Spleen (tissue), 11 donors: ENCODE results near the gene FGF14. TPM values are rescaled to one million over a fixed set of nuclear protein-coding genes. Genes with fewer than 3 reads are reported as not detected.

Experiments
- DNase-seq: peaks from one replicate; pipeline ENCODE4 v3.0.0-alpha.2; 2020
- H3K27ac ChIP-seq, 8 donors: fragments of 200-600 bp; sonication (generic) in 7 of 8; 1 replicate in 4 of 8; 2 replicates in 4 of 8; pipeline versions ENCODE4 v1.5.0 to v1.8.0; 2016 to 2021; ENCODE audit warnings: inconsistent platforms in 4 of 8, mild to moderate bottlenecking in 4 of 8, moderate library complexity in 1 of 8
- H3K27me3 ChIP-seq, 7 donors: fragments of 200-600 bp; sonication (generic) in 6 of 7; replicated peaks in 1 of 7; 1 replicate in 4 of 7; 2 replicates in 3 of 7; pipeline versions ENCODE4 v1.5.0 to v1.8.0; 2016 to 2021; ENCODE audit warnings: inconsistent platforms in 3 of 7, mild to moderate bottlenecking in 1 of 7
- H3K36me3 ChIP-seq, 6 donors: fragments of 200-600 bp; sonication (generic) in 5 of 6; 1 replicate in 4 of 6; 2 replicates in 2 of 6; pipeline versions ENCODE4 v1.5.0 to v1.8.0; 2016 to 2021; ENCODE audit warnings: inconsistent platforms in 2 of 6
- H3K4me1 ChIP-seq, 6 donors: fragments of 200-600 bp; sonication (generic) in 5 of 6; 1 replicate in 3 of 6; 2 replicates in 3 of 6; pipeline versions ENCODE4 v1.5.0 to v1.8.0; 2016 to 2021; ENCODE audit warnings: inconsistent platforms in 3 of 6
- H3K4me3 ChIP-seq, 8 donors: fragments of 200-600 bp; sonication (generic) in 7 of 8; 1 replicate in 4 of 8; 2 replicates in 4 of 8; pipeline versions ENCODE4 v1.5.0 to v1.8.0; 2016 to 2021; ENCODE audit warnings: inconsistent platforms in 4 of 8, mild to moderate bottlenecking in 4 of 8, moderate library complexity in 2 of 8
- H3K9me3 ChIP-seq, 8 donors: fragments of 200-600 bp; sonication (generic) in 7 of 8; 1 replicate in 4 of 8; 2 replicates in 4 of 8; pipeline versions ENCODE4 v1.5.0 to v1.8.0; 2016 to 2021; ENCODE audit warnings: inconsistent platforms in 4 of 8
- CTCF ChIP-seq, 11 experiments: fragments of 200-600 bp in 7 of 11; fragments of 450-650 bp in 4 of 11; sonication (generic) in 4 of 11; IDR thresholded peaks in 8 of 11; conservative IDR thresholded peaks in 3 of 11; 1 replicate in 7 of 11; 2 replicates in 4 of 11; pipeline versions ENCODE4 v1.4.0 to v1.8.0; 2016 to 2021; ENCODE audit warnings: antibody characterized with exemption in 11 of 11, inconsistent platforms in 4 of 11, mild to moderate bottlenecking in 1 of 11
- POLR2A ChIP-seq, 3 donors: fragments of 450-650 bp; IDR thresholded peaks; one replicate each; pipeline ENCODE4 v1.5.1; 2017; ENCODE audit warnings: antibody characterized with exemption in 3 of 3, mild to moderate bottlenecking in 1 of 3
- POLR2AphosphoS5 ChIP-seq, 3 donors: sonication (generic); formaldehyde crosslinking; IDR thresholded peaks; one replicate each; pipeline ENCODE4 v1.5.1; 2017; ENCODE audit warnings: antibody characterized with exemption in 3 of 3
- WGBS, 5 donors: extraction: QIAGEN DNeasy Blood & Tissue Kit in 3 of 5; methylation state at CpG; one replicate each; pipeline versions ENCODE4 v1.1.5 to v1.1.7; 2013 to 2018; 5-methylcytosine and 5-hydroxymethylcytosine counted together
- intact Hi-C: fragments of 100-400 bp; cut with DNase I; formaldehyde crosslinking; loops from one replicate; pipeline ENCODE4 v1.15.0; 2023; ENCODE audit warnings: low total_unique reads
- polyA plus RNA-seq, 3 donors: library from polyadenylated mRNA; stranded (reverse); fragments of 200-250 nt; gene quantifications; one replicate each; pipeline ENCODE4 v1.2.1, GENCODE V29; 2013
- total RNA-seq, 7 donors: library from RNA; depleted of rRNA in 3 of 7; stranded (reverse); fragments of >200 nt in 3 of 7; fragmentation: NEBNext Ultra II Directional in 4 of 7; extraction: Animal tissue kit (Norgen Biotek cat#: 25700) in 4 of 7; gene quantifications; one replicate each; pipeline versions ENCODE4 v1.1.0 to v1.2.1, GENCODE V29; 2016 to 2021
- donor health status: healthy with polysubstance abuse.
- donor health status: DM: no; HTN: no; CAD: no; lungs with moderate emphysema.
- donor health status: DM: no; HTN: no; CAD: no.
- donor health status: Bipolar disorder and iron deficiency.
- donor health status: healthy.
- donor health status: DM: no; HTN: no; CAD: no.
- donor health status: DM: yes; HTN: yes; CAD: no.

FGF14 gene
- total and polyA plus RNA-seq, 10 donors, result 0.03 to 1.1 (median 0.05) TPM; not detected in 3

GRCh38 chr13:101941095-101941783 is 460.6 kb downstream of the FGF14 start:
- Histone ChIP-seq H3K27ac (no peak overlapping the region), H3K4me3 (no peak overlapping the region), H3K36me3 (no peaks in the 10 kb centered on the region), H3K27me3 (no peaks in the 10 kb centered on the region), H3K9me3 (no peaks in the 10 kb centered on the region), H3K4me1 (no peaks in the 10 kb centered on the region)
- DNase-seq, result no peak
- TF ChIP-seq CTCF (IDR thresholded peaks at IDR 0.05 in 8 of 11, conservative IDR thresholded peaks at IDR 0.05 in 3 of 11) (no peak), POLR2A (IDR thresholded peaks at IDR 0.05) (no peak), POLR2AphosphoS5 (IDR thresholded peaks at IDR 0.05) (no peak)
- 56 to 71% (median 65%) methylated on average over 2 of the region's 2 CpGs for WGBS, 5 donors
- intact Hi-C loops, result no loop called here

DNA sequence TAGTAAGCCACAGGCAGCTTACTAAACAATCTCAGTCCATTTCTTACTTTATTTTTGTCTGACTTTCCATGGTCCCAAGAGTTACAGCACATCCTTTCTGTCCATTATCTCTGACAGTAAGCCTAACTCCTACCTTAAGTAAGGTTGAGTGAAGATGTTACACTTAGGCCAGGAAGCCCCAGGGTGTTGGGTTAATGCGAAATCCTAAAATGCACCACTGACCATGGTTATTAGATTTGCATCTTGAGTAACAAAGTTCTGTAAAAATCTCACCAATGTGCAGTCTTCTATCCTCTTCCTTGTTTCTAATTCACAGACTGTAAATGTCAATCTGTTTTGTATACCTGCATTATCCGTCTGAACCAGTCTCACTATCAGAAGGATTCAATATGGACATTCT is 462.5 kb downstream of the FGF14 start:
- intact Hi-C loops, result no loop called here
- TF ChIP-seq POLR2A (IDR thresholded peaks at IDR 0.05) (no peak), CTCF (IDR thresholded peaks at IDR 0.05 in 8 of 11, conservative IDR thresholded peaks at IDR 0.05 in 3 of 11) (no peak), POLR2AphosphoS5 (IDR thresholded peaks at IDR 0.05) (no peak)

GRCh38 chr13:101935828-101936227 is 466.0 kb downstream of the FGF14 start:
- Histone ChIP-seq H3K27ac (no peak overlapping the region), H3K27me3 (no peaks in the 10 kb centered on the region), H3K4me1 (no peaks in the 10 kb centered on the region), H3K4me3 (no peak overlapping the region), H3K9me3 (no peaks in the 10 kb centered on the region), H3K36me3 (no peaks in the 10 kb centered on the region)
- TF ChIP-seq POLR2A (IDR thresholded peaks at IDR 0.05) (no peak), POLR2AphosphoS5 (IDR thresholded peaks at IDR 0.05) (no peak), CTCF (IDR thresholded peaks at IDR 0.05 in 8 of 11, conservative IDR thresholded peaks at IDR 0.05 in 3 of 11) (no peak)
- intact Hi-C loops, result no loop called here
- DNase-seq, result no peak
- WGBS, 5 donors, result 82 to 87% (median 85%) methylated on average over 2 of the region's 2 CpGs

More for the DNA sequence above, 462.5 kb downstream of the FGF14 start:
- Histone ChIP-seq H3K4me1 (no peaks in the 10 kb centered on the region), H3K4me3 (no peak overlapping the region), H3K27ac (no peak overlapping the region), H3K27me3 (no peaks in the 10 kb centered on the region), H3K36me3 (no peaks in the 10 kb centered on the region), H3K9me3 (no peaks in the 10 kb centered on the region)
- no peak for DNase-seq
- 40 to 78% (median 65%) methylated on average over 2 of the region's 2 CpGs for WGBS, 5 donors

GRCh38 chr13:101931186-101931585 is 470.7 kb downstream of the FGF14 start:
- Histone ChIP-seq H3K36me3 (no peaks in the 10 kb centered on the region), H3K27me3 (no peaks in the 10 kb centered on the region), H3K4me3 (no peak overlapping the region), H3K4me1 (no peaks in the 10 kb centered on the region), H3K9me3 (no peaks in the 10 kb centered on the region), H3K27ac (no peak overlapping the region)
- DNase-seq, result no peak
- no peak for TF ChIP-seq POLR2AphosphoS5 (IDR thresholded peaks at IDR 0.05)
- intact Hi-C loops, result no loop called here
- WGBS, 5 donors, result 51 to 60% (median 52%) methylated on average over 3 of the region's 3 CpGs
